Stimulated activated CD4-positive, alpha-beta T cell treated with anti-CD3 and anti-CD28 coated beads, Interleukin-15, amount 100 ng/mL, for 1 hour (primary cell): ENCODE results near the gene SLC6A12.

ENCODE experiments used
- DNase-seq, 2 donors: peaks; one replicate each; pipeline ENCODE4 v3.0.0-alpha.2; 2020; ENCODE audit warnings: low read depth in 1 of 2, low spot score in 1 of 2

The SLC6A12 gene

DNA sequence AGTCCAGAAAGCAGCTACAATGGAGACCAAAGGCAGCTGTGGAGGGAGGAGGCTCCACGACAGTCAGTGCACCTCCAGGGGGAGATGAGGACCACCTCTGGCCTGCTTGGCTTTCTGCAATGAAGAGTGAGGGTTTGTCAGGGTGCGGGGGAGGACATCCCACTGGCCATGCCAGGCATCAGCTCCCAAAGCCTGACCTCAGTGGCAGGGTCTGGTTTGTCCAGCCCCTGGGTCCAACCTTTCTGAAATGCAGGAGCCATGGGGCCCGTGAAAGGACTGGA, 35.2 kb downstream of the SLC6A12 start:
- no peak for DNase-seq

DNA sequence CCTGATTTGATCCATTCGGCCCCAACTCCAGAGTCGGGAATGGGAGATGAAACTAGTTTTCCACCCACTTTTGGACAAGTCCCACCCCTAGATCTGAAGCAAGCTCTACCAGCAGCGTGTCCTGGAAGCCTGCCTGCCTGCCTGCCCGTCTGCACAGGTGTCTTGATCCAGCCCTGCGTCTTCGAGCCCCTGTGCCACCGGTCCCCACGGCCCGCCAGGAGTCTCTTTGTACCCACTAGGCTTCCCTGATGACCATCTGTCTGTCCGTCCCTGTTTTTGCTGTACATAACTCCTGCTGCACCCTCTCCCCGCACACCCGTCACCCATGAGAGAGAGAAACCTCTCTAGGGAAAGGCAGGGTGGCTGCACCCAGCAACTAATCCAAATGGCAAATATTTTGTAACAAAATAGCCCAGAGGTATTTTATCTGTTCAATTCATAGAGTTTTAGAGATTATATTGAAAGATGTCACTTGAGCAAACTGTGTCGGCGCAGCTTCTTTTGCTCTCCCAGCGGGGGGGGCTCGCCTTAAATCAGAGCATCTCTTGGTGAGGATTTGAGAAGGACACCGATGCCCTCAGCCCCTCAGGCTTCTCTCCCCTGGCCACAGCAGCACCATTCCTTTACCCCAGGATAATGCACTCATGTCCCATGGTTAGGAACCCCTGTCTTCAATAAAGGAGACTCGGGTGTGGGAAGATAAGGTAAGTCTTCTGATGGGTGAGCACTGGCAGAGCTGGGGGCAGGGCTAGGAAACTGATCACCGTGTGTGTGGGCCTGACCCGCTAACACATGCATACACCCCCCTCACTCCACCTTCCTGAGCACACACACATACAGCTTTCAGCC, 35.8 kb downstream of the SLC6A12 start:
- no peak for DNase-seq

DNA sequence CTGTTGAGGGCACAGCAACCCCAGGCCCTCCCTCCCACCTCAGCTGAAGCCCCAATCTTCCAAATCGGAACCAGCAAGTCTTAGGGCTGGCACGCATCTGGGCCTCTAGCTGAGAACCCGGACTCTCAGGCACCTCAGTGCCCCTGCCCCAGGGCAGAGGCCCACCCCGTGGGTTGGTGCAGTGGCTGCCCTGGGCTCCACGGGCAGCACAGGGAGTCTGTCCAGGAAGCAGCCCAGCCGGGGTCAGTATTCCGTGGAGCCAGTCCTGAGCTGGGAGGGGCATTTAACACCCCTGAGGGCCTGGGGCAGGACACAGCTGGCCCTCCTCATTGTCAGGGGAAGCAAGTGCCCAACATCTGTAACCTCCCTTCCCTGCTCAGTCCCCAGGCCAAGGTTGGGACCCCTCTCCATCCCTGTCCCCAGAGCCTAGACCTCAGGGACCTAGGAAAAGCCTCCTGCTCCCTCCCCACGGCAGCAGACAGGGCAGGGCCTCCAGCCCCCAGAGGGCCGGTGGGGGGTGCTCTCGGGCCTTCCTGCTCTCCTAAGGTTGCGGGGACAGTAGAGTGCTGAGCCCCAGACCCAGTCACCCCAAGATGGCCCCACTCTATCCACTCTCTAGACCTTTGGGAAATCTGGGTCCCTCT, 36.5 kb downstream of the SLC6A12 start:
- DNase-seq, result no peak

DNA sequence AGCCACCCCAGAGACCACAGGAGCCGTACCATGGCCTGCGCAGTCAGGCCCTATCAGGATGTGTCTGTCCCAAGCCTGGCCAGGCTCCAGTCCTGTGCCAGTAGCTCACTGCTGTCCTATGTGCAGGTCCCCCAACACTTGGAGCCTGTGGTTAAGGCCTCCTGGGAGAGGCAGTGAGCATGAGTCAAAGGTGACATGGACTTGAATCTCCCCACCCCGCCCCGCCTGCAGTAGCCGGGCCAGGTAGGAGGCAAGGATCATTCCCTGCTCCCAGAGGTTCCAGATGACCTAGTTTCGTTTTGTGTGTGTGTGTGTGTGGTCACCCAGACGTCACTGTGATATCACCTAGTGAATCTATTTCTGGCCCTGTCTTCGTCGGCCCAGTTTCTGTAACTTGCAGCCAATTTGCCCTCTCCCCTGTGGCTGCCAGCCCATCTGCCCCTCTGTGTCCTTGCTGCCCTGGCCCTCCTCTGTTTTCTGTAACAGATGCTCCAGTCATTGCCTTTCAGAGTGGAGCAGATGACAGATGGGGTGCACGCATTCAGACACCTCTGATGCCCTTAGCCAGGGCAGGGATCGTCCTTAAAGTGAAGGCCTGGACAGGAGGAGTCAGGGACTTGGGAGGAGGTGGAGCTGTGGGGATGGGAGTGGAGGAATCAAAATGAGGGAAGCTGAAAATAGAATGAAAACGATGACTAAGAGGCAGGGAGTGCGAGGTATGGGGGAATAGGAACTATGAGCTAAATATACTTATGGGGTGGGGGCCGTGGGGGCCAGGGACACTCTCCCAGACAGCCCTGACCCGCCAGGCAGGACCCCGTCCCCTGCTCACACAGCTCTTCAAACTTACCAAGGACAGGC, 37.4 kb downstream of the SLC6A12 start:
- no peak for DNase-seq

DNA sequence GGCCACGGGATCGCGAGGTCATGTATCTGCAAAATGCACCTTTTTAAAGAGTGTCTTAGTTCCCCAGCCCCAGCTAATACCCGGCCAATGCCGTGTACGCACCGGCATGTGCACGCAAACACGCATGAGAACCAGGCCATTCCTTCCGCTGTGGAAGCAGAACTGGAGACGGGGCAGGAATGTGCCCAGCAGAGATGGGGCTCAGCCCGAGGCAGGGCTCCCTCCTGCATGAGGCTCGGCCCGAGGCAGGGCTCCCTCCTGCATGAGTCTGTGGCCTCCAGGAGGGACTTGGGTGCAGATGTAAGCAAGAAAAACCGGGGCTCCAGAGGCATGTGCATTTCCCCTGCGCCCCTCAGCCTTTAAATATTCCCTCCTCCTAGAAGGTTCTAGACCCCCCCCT, 38.2 kb downstream of the SLC6A12 start:
- no peak for DNase-seq

DNA sequence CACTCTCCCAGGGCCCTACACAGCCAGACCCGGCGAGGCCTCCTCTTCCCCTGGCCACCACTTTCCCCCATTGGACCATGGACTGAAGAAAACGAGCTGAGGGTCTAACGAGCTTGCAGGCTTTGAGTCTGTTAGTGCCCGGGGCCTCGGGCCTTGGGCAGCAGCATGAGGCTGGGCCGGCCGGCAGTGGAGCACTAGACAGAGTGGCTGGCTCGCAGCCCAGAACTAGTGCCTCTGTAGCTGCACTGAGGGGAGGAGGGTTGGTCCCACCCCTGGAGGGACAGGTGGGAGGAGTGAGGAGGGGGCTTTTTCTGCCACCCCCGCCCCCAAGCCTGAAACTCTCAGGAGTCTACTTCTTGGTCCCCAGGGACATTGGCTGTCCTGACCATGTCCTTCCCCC, 38.7 kb downstream of the SLC6A12 start:
- DNase-seq, result no peak

DNA sequence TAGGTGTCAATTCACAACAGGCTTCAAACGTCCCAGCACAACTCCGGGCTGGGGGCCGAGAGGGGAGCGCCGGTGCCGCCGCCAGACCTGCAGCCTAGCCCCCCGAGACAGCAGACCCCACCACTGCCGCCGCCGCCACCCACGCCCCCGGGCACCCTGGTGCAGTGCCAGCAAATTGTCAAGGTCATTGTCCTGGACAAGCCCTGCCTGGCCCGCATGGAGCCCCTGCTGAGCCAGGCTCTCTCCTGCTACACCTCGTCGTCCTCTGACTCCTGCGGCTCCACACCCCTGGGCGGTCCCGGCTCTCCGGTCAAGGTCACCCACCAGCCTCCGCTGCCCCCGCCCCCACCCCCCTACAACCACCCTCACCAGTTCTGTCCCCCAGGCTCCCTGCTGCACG, 39.4 kb downstream of the SLC6A12 start:
- DNase-seq, result no peak

DNA sequence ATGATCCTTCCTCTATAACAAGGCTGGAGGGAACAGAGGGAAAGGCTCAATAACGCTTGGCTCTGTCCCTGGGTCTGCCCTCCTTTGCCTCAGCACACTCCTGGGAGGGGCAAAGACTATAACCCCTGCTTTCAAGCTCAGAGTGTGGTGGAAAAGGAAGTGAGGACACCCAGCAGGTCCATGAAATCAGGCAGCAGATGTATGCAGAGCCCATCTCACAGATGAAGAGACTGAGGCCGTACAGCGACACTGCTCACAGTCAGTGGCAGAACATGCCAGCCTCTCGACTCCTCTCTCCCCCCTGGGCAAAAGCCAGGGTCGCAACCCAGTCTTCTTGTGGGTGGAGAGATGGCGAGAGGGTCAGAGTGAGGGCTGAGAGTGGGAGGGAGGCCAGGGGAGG, 39.8 kb downstream of the SLC6A12 start:
- no peak for DNase-seq

DNA sequence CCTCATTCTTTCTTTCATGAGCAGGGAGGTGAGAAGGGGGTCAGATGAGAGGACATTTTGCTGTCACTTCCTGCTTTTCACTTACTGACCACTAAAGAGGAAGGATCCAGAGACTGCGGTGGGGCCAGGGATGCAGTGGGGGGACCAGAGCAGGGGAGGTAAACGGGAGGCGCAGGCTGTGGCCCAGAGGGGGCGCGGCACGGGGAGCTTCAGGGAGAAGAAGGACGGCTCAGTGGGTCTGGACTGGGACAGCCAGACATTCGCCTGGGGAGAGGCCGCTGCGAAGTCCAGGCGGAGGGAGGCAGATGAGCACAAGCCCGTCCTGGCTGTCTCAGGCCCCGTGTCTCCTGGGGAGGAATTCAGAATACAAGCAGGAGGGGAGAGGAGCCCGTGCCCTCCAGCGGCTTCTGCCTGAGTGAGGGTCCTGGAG, 41.2 kb downstream of the SLC6A12 start:
- no peak for DNase-seq

DNA sequence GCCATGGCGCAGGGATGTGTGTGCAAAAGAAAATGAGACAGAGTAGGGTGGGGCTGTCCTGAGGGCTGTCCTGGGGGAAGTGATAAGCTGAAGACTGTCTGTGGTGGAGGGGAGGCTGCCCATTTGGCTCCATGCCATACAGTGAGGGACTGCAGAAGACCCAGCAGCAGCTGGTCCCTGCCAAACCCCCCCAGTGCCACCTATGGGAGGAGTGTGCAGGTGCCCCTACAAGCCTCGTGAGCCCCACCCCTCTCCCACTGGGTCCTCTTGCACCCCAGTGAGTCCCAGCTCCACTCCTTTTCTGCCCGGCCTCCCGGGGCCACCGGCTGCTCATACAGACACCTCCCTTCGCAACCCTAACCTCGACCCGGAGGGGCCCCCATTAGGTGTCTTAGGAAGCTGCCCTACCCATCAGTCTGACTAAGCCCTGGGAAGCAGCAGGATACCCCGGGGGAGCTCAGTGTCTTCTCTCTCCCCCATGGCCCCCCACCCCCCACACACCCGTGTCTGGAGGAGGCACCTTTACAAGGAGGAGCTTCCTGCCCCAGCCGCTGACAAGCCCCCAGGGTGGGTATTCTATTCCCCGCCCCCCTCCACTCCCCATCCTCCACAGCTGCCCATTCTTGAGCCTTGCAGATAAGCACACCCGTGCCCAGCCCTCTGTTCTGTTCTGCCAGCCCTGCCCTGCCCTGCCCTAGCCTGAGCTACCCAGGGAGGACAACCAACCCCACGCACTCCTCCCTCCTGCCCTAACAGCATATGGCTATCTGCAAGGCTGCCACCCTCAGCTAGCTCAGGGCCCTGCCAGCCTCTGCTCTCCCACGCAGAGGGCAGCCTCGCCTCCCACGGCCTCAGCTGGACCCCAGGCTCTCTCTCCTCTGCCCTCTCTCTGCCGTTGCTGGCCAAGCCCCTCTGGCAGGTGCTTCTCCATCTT, 41.9 kb downstream of the SLC6A12 start:
- DNase-seq, result no peak

DNA sequence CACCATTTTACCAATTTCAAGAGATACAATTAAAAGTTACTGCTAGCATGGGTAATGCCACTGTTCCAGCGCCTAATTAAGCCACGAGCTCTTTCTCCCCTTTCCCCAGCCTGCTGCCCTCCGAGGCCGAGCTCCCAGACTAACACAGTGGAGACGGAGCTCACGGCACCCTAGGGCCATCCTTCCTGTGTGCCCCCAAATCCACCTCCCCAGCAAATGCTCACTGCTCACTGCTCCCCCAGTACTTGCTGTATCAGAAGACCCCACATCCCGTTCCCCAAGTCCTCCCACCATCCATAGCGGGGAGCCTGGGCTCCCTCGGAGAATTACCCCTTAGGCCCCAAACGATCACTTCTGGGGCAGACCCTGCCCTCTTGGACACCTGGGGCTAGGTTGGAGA, 42.7 kb downstream of the SLC6A12 start:
- DNase-seq, result no peak

DNA sequence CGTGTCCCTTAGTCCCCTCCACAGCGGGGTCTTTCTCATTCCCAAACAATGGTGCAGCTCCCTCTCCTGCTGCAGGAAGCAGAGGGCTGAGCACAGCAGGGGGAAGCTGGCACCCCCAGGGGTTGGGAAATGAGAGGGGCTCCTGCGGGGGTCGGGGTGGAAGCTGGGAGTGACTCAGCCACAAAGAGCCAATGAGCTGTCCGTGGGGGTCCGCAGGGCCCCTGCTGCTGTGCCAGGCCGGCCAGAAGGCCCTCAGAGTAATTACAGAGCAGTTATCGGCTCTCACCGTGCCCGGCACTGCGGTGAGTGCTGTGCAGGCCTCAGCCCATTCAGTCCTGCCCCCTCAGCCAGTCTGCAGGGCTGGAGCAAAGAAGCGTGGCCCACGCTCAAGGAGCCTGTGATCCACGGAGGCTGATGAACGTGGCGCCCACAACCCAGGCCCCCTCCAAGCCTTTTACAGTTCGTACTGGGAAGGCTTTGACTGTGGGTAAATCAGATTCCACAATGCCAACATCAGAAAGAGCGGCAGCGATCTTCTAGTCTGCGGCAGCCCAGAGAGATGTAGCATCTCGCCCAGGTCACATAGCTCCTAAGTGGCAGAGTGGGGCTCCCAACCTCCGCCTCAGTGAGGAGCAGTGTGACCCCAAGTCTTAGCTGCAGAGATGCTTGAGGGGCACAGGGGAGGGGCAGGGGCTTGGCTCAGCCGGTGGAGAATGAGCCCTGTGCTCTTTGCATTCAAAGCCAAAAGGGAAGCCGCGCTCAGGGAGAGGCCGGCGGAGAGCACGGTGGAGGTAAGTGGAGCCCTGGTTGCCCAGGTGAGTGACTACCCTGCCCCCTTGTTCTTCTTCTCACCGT, 43.4 kb downstream of the SLC6A12 start:
- no peak for DNase-seq

DNA sequence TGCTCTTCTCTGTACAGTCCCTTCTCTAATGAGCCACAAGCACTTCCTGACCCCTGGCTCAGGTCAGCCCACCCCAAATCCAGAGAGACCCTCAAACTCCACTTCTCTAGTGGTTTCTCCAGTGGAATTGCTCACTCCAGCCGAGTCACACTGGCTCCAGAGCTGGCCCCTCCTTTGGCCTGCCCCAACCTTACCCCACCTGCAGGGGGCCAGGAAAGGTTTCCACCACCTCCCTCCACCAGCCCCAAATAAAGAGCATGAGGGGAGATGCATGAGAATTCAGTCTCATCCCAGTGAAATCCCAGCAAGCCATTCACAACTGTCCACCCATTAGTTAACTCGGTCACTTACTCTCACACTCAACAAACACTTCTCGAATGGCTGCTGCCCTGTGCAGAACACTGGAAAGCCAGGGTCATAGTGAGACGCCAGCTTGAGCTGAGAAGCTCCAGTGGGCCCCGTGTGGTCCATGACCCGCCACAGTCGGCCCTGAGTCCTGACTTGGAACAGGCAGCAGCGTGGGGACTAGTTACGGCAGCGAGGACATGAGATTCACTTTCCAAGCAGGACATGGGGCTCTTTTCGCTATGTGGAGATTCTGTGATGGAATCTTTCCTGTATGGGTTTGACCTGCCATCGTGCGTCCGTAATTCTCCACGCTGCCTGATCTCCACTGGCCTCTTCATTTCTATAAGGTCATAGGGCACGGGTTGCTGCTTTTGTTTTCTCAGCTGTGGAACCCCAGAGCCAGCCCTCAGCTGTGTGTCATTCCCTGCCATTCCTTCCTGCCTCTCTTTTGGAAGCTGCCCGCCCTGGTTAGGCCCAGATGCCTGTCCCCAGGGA, 44.2 kb downstream of the SLC6A12 start:
- DNase-seq, result no peak

DNA sequence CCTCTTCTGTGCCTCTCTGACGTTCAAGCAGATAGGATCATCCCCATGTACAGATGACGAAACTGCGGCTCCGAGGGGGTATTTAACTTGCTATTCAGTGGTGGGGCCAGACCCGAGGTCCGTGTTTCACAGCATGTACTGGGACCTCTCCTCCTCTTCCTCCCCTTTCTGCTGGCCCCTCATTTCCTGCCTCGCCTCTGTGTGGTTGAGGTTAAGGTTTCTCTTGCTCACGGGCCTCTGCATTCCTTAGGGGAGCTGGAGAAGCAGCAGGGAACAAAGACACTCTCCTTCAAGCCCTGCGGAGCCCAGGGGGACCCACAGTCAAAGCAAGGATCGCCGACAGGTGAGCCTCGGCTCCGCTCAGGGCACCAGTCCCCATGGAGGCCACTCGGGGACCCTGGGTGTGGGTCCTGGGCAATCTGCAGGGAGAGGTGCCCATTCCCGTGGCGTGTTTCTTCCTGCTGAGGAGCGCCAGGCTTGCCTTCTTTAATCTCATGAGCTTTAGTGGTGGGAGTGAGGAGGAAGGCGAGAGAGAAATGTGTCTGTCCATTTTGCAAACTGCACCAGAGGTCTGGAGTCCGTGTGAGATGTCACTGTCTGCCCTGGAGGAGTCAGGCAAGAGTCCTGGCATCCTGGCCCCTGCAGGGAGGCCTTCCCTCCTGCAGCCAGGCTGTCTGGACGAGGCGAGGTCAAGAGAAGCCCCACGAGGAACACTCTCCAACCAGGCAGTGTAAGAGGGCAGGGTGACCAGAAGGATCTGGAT, 45.0 kb downstream of the SLC6A12 start:
- no peak for DNase-seq

DNA sequence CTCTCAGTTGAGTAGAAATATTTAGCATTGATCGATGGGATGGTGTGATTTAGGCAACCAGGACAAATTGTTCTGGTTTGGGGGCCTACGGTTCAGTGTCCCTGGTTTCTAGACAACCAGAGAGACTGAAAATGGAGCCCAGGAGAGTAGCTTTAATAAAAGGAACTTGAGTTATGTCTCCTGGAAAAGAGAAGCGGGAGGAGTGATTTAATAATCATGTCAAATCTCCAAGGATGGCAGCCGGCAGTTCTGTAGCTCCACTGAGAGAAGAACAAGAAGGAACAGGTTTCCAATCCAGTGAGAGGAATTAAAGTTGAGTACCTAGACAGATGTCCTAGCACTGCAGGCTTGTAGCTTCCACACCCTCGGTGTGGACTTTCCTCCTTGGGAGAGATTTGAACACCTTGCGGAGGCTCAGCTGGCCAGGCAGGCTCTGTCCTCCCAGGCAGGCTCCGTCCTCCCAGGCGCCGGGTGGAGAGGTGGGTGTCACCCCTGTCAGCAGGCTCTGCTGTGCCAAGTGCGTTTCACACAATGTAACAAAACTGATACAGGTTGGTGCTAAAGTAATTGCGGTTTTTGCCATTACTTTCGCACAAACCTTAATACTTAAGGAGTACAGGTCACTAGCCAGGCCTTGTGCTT, 45.9 kb downstream of the SLC6A12 start:
- no peak for DNase-seq

DNA sequence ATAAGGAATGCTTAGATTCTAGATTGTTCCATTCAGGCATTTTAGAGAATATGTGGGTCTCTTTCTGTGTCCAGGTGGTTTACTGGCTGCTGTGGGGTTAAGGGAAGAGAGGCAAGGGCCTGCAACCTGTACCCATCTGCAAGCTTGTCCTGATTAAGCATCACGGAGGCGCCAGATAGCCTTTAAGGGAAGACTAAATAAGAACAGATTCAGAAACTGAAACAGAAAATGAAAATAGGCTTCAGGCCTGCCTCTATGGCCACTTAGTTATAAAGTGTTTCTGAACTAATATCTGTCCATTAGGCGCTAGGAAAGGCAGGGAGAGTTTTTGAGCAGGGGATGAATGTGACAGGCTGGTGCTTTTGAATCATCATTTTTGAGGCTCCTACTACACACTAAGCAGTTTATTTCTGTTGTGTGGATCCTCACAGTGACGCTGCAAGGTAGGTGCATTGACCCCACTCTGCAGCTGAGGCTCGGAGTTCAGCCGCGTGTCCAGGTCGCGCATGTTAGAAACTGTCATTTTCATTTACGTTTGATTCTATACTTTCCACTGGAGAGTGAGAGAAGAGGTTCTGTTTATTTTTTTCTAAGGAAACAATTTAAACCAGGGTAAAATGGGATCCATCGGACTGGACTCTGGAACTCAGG, 47.4 kb downstream of the SLC6A12 start:
- no peak for DNase-seq

DNA sequence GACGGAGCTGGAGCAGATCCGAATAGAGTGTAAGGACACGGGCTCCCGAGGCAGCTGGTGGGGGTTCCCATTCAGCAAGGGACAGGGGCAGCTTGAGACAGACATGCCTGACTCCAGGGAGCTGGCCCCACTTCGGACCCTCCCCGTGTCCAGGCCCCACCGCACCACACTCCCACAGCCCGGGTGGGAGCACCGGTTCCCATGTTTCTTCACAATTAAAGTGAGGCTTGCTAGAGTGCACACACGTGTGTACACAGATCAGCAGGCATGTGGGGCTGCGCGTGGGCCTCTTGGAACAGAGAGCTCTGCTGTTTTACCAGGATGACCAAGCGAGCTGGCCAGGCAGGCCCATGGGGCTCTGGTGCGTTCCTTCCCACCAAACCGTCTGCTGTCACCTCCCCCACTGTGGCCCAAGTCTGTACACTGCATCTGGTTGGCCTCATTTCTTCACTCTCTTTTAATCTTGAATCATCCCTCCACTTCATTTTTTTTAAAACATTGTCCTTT, 48.0 kb downstream of the SLC6A12 start:
- no peak for DNase-seq
